H1 (cell line): ENCODE data around the gene ENPP6. TPM values are rescaled to one million over a fixed set of nuclear protein-coding genes. Genes with fewer than 3 reads are reported as not detected.

Source experiments
- CBX8 ChIP-seq: fragments of 300-800, 300-1000 bp; sonication (generic); IDR thresholded peaks from 2 replicates; pipeline ENCODE4 v1.7.1; 2016; ENCODE audit warnings: low read depth, low read length, borderline replicate concordance
- polyA plus RNA-seq, 7 experiments: library from polyadenylated mRNA; depleted of rRNA in 3 of 7; stranded (reverse) in 5 of 7; unstranded in 2 of 7; fragments of >200 nt in 5 of 7; fragments of 200-250 nt in 2 of 7; gene quantifications; 1 replicate in 5 of 7; 2 replicates in 1 of 7; 4 replicates in 1 of 7; pipeline versions ENCODE4 v1.2.1 to v1.2.3, GENCODE V29; 2011 to 2013; ENCODE audit warnings: missing spikeins in 2 of 7, mixed read lengths in 2 of 7
- total RNA-seq: library from RNA; stranded (reverse); fragmentation: NEBNext Ultra II Directional; extraction: Animal tissue kit (Norgen Biotek cat#: 25700); gene quantifications from 2 replicates; pipeline ENCODE4 v1.2.1, GENCODE V29; 2021

Gene ENPP6
- total and polyA plus RNA-seq, 2 of the 8 experiments (the other 6 are each of a cell fraction or from before 2014, with no cell fraction given) = 0.11 to 0.20 TPM

DNA sequence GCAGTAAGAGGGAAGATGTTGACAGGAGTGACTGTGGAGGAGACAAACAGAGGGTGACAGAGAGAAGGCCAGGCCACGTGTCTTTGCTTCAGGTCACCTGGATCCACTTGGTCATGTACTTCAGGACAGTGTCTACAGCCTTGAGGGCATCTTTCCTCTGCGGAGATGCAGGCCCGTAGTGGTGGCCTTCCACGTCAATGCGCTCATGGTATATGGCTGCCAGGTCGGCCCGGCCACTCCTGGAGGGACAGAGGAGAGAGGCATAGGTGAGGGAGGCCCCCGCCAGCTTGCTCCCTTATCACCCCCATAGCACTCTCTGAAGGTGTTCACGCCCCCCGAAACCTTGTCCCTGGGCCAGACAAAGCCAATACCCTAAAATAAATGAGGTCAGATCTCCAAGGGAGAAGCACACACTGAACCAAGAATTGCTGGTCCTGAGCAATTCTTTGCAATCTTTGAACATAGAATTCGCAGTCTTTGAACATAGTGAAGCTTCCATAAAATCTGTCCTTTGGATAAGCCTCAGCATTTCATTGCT is 99.9 kb downstream of the ENPP6 start (continued):
- no peak for TF ChIP-seq CBX8
